Activated CD8-positive, alpha-beta memory T cell treated with anti-CD3 and anti-CD28 coated beads for 48 hours (primary cell): Measurements from ENCODE around the gene DCLK2.

Experiments used
- DNase-seq, 3 experiments: peaks; one replicate each; pipeline ENCODE4 v3.0.0-alpha.2; 2020; ENCODE audit warnings: low read depth in 2 of 3, low spot score in 2 of 3

The DCLK2 gene

DNA sequence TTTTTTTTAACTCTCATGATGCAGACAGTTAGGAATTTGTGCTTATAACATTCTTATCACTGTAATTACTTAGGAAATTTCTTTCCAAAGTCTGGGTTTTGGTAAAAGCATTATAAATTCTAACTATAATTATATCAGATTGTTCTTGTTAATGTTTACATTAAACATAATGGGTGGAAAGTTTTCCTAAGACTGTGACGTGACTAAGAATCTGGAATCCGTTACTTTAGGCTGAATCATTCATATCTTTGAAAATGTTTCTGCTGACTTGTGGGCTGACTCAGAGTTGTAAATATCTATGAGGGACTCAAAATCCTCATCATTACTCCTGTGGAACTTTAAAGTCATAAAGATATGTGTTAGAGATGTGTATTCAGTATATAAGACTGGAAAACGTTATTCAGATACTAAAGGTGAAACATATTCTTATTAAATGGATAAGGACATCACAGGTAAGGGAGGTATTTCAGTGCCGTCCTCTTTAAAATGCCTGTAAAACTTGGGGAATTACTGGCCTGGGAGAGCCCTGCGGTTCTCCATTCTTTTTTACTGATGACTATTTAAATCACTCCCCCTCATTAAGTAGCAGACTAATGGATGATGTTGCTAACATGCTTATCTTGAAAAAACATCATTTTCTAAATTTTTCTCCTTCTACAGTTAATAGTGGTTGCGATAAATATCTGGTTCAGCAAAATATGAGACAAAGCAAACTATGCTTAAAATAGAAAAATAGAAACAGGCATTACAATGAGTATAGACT, 159.0 kb downstream of the DCLK2 start:
- no peak for DNase-seq

DNA sequence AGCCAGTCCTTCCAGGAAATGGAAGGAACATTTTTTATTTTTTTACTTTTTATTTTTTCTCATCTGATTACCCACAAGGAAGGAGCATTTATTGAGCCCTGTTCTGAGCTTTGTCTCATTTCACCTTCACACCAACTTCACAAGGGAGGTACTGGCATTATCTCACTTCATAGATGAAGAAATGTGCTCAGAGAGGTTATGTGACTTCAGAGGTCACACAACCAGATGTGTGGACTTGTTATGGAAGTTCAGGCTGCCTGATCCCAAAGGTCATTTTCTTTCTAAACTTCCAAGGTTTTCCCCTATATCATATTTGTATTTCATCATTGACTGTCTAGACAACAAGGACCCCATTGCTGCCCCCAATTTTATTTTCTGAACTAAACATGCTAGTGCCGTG, 160.3 kb downstream of the DCLK2 start:
- DNase-seq: no peak

DNA sequence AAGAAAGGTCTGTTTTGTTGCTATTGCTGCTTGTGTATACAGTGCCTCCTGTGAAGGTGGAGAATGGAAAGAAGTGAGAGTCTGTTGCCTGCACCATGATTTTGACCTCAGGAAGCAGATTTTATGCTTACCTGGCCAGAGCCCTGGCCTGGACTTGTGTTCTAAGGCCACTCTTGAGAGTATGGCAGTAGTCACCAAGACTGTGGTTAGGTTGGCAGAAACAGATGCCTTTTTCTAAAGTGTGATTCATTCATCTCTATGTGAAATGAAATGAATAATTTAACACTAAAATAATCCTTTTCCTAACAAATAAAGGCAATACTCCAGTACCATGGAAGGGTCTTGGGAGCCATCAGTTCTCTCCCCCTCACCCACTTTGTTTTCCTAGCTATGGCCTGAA, 161.8 kb downstream of the DCLK2 start:
- DNase-seq: no peak

DNA sequence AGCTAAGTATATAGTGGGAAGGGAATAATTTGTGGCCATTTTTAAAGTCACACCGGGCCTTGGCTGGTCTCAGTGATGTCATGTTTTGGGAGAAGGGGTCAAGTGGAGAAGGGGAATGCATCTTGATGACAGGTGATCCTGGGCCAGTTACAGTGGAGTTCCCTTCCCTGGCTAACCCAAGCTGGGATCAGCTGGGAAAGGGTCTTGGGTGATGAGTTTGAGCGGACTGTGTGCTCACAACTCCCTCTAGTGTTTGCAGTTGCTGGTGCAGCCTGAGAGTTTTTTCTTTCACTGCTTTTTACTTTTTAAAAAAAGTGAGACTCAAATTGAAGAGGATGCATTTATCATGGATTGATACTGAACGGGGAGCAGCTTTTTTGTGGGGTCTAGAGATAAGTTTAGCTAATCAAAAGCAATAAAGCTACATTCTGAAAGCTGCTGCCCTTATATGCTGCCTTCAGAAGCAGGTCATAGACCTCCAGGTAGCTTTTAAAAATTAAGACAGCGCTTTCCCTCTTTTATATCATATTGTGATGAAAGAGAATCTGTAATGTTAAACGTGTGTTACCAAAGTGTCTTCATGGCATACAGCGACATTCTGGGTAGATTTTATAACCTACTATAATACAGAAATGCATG, 164.7 kb downstream of the DCLK2 start:
- no peak for DNase-seq

DNA sequence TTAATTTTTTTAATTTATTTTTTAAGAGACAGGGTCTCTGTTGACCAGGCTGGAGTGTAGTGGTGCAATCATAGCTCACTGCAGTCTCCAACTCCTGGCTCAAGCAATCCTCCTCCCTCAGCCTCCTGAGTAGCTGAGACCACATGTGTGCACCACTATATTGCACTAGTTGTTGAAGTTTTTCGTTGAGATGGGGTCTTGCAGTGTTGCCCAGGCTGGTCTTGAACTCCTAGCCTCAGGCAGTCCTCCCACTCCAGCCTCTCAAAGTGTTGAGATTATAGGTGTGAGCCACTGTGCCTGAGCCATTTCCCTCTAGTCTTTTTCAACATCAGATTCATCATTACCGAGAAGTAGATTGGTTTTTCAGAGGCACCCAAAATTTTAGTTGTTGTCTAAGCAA, 165.7 kb downstream of the DCLK2 start:
- no peak for DNase-seq

DNA sequence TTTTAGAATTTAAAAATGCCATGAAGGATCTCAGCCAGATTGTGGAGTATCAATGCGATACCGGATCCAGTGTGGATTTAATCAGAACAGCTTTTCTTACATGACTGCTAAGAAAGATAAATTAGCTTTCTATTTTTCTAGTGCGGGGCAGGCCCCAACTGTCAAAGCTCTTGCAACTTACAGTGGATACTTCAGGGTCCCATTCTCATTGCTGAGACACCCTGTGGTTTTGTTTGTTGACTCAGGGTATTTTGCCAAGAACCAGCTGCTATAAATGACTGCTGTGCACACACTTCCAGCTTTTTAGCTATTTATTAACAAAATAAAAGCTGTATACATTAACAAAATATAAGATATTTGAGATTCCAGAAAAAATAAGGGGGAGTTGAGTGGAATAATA, 166.4 kb downstream of the DCLK2 start:
- DNase-seq: no peak

DNA sequence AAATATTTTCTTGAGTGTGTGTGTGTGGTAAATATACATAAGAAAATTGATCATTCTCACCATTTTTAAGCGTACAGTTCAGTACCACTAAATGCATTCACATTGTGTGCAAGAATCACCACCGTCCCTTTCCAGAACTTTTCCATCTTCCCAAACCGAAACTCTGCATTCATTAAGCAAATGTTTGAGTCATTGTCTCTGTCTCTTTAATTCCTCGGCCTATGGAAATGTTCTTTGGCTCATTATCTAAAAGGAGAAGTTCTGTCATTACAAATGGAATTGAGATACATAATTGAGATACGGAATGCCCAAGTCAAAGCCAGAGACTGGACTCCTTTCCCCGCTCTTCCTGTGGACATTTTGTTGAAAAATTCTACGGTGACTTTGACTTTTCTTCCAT, 168.9 kb downstream of the DCLK2 start:
- DNase-seq: no peak

DNA sequence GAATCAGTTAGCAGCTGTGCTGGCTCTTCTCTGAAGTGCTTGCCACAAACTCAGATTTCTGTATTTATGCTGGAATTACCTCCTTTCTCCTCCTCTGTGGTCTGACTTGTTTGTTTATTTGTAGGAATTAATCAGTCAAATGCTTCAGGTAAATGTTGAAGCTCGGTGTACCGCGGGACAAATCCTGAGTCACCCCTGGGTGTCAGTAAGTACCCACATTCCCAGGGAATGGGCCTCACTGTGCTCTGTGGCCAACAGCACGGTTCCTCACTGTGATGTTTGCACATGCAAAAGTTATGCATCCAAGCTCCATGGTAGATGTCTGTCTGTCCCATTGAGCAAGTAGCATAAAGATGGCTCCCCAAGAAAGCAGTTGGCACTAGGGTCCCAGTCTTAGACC, 169.9 kb downstream of the DCLK2 start:
- no peak for DNase-seq

DNA sequence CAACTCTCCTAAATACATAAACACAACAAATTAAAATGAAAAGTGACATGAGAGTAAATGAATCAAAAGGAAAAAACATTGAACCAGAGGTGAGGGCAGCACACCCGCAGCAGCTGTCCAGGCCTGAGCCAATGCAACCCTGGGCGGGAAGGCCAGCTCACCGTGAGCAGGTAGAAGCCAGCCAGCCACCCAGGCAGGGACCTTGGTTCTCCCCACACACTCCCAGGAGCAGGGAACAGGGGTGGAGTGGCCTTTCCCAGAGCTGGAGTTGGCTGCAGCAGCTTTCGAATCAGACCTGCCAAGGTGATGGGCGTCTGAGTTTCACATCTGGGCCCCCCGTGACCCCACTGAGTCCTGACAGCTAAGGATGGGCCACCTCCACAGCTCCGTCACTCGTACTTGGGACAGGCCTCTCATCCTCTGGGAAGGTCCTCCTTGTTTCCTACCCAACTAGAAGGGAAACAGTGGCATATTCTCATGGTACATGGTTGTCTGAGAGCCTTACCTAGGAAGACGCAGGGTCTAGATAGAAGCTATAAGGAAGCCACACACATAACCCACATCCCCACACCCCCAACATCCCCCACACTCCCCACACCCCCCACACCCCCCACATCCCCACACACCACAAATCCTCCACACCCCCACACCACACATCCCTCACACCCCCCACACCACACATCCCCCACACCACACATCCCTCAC, 172.2 kb downstream of the DCLK2 start:
- DNase-seq: no peak

DNA sequence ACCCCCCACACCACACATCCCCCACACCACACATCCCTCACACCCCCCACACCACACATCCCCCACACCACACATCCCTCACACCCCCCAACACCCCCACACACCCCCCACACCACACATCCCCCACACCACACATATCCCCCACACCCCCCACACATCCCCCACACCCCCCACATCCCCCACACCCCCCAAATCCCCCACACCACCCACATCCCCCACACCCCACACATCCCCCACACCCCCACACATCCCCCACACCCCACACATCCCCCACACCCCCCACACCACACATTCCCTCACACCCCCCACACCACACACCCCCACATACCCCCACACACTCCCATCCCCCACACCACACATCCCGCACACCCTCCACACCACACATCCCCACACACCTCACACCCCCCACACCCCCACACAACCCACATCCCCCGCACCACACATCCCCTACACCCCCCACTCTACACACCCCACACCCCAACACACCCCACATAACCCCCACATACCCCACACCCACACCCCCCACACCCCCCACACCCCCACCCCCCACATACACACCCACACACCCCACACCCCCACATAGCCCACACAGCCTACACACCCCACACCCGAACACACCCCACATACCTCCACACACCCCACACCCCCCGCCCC, 172.9 kb downstream of the DCLK2 start:
- DNase-seq: no peak

DNA sequence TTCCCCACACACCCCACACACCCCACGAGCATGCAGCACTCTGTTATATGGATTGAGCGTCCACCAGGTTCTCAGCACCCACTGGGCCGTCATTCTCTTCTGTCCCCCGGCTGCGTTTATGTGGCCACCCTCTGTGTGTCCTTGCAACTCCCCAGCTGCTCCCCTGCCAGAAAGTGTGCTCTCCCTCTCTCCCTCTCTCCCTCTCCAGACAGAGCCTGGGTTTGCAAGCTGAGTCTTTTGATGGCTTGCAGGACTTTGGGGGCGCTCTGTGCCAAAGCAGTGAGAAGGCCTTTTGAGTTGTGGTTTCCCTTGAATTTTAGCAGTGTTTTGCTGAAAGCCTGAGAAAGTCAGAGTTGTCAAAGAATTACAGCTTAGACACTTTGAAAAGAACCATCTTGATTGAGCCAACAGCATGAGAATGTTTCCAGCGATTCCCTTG, 173.5 kb downstream of the DCLK2 start:
- DNase-seq: no peak

DNA sequence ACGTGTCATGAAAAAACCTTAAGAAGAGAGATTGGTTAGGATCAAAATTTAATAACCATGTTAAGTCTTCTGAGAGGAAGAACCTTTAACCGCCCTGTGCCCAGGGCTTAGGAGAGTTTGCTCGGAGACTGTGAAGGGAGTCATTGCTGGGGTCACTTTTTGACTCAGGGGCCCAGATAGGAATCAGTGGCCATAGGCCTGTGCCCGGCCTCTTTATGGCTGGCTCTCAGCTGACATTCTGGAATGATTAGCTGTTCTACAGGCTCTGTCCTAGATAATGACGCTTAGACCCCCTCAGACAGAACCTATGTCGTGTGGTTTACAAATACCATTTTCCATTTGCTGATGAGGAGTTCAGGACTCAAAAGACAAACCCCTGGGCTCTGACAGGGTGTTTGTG, 174.1 kb downstream of the DCLK2 start:
- DNase-seq: no peak

DNA sequence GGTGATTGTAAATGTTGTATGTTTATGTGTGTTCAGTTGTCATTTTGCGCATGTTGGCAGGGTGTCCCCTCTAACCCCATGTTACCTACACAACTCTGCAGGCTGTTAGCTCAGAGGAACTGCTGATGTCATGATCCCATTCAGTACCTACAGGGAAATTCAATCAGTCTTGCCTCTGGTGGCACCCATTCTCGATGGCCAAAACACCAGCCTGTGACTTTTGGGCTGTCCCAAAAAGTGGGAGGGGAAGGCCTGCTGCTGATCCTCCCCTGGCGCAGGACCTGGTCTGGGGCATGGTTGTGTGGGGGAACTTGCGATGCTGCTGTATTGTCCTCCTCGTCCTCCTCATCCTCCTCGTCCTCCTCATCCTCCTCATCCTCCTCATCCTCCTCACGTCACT, 174.5 kb downstream of the DCLK2 start:
- no peak for DNase-seq

DNA sequence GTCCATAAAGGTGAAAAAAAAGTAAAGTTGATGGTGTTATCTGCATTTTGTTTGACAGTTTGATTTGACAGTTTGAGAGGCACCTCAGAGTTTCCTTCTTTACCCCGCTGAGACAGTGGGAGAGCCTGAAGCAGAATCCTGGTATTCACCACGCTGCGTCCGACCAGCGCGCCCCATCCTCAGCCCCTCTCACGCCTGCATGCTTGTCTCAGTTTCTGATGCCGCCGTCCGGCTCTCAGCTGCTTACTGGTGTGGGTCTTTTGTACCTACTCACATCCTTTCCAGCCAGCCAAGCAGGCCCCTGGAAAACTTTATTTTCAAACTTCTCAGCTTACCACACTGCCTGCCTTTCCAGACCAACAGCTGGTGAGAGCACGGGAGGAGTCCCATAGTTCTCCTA, 175.2 kb downstream of the DCLK2 start:
- DNase-seq: no peak

DNA sequence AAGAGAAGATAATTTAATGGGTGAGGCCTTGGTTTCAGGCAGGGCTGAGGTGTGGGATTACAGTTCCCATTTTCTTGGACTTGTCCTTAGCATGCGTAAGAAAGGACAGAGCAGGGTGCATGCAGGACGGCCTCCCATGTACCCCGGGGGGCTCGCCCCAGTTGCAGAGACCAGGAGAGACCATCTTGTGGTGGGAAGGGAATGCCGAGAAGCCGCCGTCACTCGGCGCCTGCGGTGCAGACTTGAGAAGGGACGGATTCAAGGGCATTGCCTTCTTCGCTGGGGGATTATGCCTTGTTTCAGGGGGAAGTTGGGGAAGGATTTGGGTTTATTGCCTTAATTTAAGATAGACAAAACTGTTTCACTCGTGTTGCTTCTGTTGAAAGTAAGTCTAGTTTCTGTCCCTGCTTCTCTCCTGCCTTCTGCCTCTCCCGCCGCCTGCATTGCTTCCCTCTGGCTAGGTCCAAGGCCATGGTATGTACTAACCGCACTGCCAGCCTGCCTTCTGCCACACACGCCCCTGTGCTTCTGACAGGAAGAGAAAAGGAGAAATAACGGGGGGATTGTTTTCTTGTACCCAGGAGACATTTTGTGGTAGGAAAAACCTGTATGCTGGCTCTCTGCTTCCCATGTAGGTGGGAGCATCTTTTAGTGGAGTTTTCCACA, 175.9 kb downstream of the DCLK2 start:
- no peak for DNase-seq

DNA sequence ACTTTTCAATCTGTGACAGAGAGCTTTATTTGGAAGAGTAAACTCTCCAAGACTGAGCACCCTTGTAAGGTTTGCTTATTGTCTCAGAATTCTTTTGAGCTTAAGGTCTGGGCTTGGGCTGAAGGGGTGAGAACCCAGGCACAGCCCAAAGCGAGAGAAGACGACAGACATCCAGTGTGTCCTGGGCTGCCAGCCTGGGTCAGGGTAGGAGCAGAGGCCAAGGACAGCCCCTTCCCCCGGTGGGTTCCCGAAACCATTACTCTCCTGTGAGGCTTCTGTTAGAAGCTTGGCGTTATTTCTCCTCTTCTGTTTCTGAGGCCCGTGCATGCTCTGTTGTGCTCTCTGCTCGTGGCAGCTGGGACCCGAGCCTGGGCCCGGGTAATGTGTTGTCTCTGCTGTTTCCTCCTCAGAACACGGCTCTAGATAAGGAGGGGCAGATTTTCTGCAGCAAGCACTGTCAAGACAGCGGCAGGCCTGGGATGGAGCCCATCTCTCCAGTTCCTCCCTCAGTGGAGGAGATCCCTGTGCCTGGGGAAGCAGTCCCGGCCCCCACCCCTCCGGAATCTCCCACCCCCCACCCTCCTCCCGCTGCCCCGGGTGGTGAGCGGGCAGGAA, 177.5 kb downstream of the DCLK2 start:
- no peak for DNase-seq

DNA sequence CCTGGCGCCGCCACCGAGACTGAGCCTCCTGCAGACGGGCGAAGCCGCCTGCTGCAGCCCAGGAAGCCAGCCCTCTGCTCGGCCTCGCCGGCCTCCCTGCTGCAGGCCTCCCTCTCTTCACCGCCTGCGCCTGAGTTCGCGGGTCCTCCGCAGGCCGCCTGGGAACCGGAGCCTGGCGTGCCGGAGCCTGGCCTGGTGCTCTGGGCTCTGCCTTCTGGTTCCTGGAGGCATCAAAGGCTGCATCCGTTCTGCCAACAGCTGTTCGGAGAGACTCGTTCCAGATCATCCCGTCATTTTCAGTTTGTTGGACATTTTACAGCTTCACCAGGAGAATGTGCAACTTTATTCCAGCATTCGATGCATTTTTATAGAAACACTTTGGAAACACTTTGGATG, 178.0 kb downstream of the DCLK2 start:
- no peak for DNase-seq

DNA sequence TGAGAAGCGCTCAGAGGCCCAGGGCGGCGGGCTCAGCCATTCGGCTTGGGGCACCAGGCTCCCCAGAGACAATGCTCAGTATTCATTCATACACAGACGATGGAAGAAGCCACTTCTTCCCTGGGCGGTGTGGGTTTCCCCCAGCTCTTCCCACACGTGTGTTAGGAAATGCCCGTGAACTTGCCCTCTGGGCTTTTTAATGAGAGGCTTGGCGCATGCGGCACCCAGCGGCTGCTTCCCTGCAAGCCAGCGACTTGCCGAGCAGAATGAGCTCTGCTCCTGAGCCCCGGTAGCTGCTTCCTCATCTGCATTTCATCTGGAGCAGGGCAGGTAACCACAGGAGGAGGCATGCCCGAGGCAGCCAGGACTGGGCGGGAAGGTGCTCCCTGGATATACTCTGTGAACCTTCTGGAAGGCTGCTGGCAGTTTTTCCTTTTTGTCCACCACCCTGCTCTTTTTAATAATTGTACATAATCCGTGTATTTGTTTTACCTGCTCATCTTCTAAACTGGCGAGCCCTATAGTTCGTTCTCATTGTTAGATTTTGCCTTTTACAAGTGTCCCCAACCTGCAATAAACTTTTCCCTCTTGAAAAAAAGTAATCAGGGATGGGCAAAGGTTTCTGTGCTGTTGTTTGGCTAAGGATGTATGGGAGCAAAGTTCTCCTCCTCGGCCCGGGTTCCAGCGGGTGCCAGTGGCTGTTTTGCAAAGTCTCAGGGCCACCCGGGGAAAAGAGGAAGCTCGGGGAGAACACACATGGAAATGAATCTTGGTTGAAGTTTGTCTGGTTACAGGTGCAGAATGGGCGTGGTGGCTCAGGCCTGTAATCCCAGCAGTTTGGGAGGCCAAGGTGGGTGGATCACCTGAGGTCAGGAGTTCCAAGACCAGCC, 178.8 kb downstream of the DCLK2 start:
- DNase-seq: no peak

DNA sequence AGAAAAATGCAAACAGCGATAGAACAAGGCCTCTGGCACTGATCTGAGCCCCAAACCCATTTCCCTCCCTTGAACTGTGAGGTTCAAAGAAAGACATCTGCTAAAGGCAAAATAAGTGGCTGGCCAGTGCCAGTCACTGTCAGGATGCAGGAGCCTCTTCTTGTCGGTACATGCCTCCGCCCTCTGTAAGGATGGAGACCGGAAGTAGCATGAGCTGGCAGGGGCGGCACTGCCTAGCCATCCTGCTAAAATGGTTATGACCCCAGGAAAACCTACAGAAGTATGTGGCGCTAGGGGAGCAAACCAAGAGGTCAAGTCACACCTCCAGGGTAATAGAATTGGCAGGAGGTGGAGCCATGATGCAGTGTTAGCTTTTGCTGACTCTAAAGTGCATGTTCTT, 180.3 kb downstream of the DCLK2 start:
- no peak for DNase-seq
